HFFc6 (cell line): ENCODE measurements around the gene VEGFB. TPM values are rescaled to one million over a fixed set of nuclear protein-coding genes. Genes with fewer than 3 reads are reported as not detected.

Source experiments
- DNase-seq: peaks from one replicate; pipeline ENCODE4 v3.0.0-alpha.2; 2018
- H3K27ac Mint-ChIP-seq: 2 replicates; pipeline ENCODE4 v1.8.0; 2020; ENCODE audit warnings: mild to moderate bottlenecking, mixed read lengths
- H3K27me3 Mint-ChIP-seq: 2 replicates; pipeline ENCODE4 v1.8.0; 2021; ENCODE audit warnings: mild to moderate bottlenecking, moderate library complexity, mixed read lengths; ENCODE audit not compliant: insufficient read depth
- H3K36me3 Mint-ChIP-seq: 2 replicates; pipeline ENCODE4 v1.8.0; 2021; ENCODE audit warnings: low read depth, mixed read lengths
- H3K4me1 Mint-ChIP-seq: 2 replicates; pipeline ENCODE4 v1.8.0; 2020; ENCODE audit warnings: low read depth, mixed read lengths
- H3K4me3 Mint-ChIP-seq: 2 replicates; pipeline ENCODE4 v1.8.0; 2020; ENCODE audit warnings: mild to moderate bottlenecking, moderate library complexity, mixed read lengths
- H3K9me3 Mint-ChIP-seq: 2 replicates; pipeline ENCODE4 v1.8.0; 2020; ENCODE audit warnings: mild to moderate bottlenecking, mixed read lengths
- CTCF ChIP-seq: fragments of 200-600 bp; sonication (generic); IDR thresholded peaks from 2 replicates; pipeline ENCODE4 v1.5.0; 2021; ENCODE audit warnings: antibody characterized with exemption, mild to moderate bottlenecking
- total RNA-seq, 6 experiments: library from RNA; stranded (reverse); fragmentation: NEBNext Ultra II Directional; extraction: Animal tissue kit (Norgen Biotek cat#: 25700); gene quantifications; 2 replicates in 1 of 6; 3 replicates in 5 of 6; pipeline ENCODE4 v1.2.3, GENCODE V29; 2021

VEGFB gene
- total RNA-seq, 6 experiments from 2014 or later: 65.1 to 80.6 (median 71.2) TPM

- Mint-ChIP-seq H3K27ac (peak within 1 kb of the TSS; percentile 69), H3K4me1 (peaks cover 31% of the 10 kb centered on the region), H3K36me3 (no peaks in the 10 kb centered on the region), H3K27me3 (no peaks in the 10 kb centered on the region; the same call in 1 of the 2 replicates), H3K4me3 (peak within 1 kb of the TSS; percentile 86), H3K9me3 (no peaks in the 10 kb centered on the region)
- no peak for TF ChIP-seq CTCF
- peak; percentile 67 for DNase-seq
Measured at GRCh38 chr11:64230171-64230984, 4.0 kb upstream of the VEGFB start, which contains the start of gene DNAJC4. TSS of gene DNAJC4 (plus strand) at chr11:64230548. CDS start at chr11:64230855, 307 bp downstream.

GRCh38 chr11:64230985-64231365 is 3.4 kb upstream of the VEGFB start:
- Mint-ChIP-seq H3K27ac (peak overlapping the region; percentile 69), H3K36me3 (no peaks in the 10 kb centered on the region), H3K27me3 (no peaks in the 10 kb centered on the region; the same call in 1 of the 2 replicates), H3K4me1 (peaks cover 33% of the 10 kb centered on the region), H3K9me3 (no peaks in the 10 kb centered on the region), H3K4me3 (peak overlapping the region; percentile 86)
- no peak for TF ChIP-seq CTCF
- no peak for DNase-seq

- Mint-ChIP-seq H3K4me3 (peak overlapping the region; percentile 86), H3K36me3 (no peaks in the 10 kb centered on the region), H3K27ac (no peak overlapping the region), H3K4me1 (peaks cover 33% of the 10 kb centered on the region), H3K27me3 (no peaks in the 10 kb centered on the region; the same call in 1 of the 2 replicates), H3K9me3 (no peaks in the 10 kb centered on the region)
- TF ChIP-seq CTCF: no peak
- no peak for DNase-seq
Measured at GRCh38 chr11:64231546-64231945, 2.8 kb upstream of the VEGFB start.

- H3K36me3 Mint-ChIP-seq: no peaks in the 10 kb centered on the region
- H3K27ac Mint-ChIP-seq: no peak overlapping the region
- no peaks in the 10 kb centered on the region; the same call in 1 of the 2 replicates for H3K27me3 Mint-ChIP-seq
- TF ChIP-seq CTCF: no peak
- no peak overlapping the region; the same call in 1 of the 2 replicates for H3K4me3 Mint-ChIP-seq
- H3K9me3 Mint-ChIP-seq: no peaks in the 10 kb centered on the region
- H3K4me1 Mint-ChIP-seq: peaks cover 26% of the 10 kb centered on the region
- DNase-seq: no peak
Measured at GRCh38 chr11:64232182-64232966, 2.0 kb upstream of the VEGFB start.

- Mint-ChIP-seq H3K36me3 (no peaks in the 10 kb centered on the region), H3K4me1 (peaks cover 22% of the 10 kb centered on the region), H3K4me3 (no peak overlapping the region), H3K27me3 (no peaks in the 10 kb centered on the region), H3K27ac (no peak overlapping the region), H3K9me3 (no peaks in the 10 kb centered on the region)
- DNase-seq: no peak
- no peak for TF ChIP-seq CTCF
Measured at GRCh38 chr11:64232967-64233315, 1.4 kb upstream of the VEGFB start.
